Tongue (tissue), 2 donors: ENCODE results near the gene EMCN. TPM values are rescaled to one million over a fixed set of nuclear protein-coding genes. Genes with fewer than 3 reads are reported as not detected.
"Not testable (repeated sequence)": the region's sequence is repeated elsewhere in the genome, so short reads cannot be mapped to it uniquely, and the experiment has no call there.

Experiments used
- DNase-seq: peaks from one replicate; pipeline ENCODE4 v3.0.0-alpha.2; 2015
- total RNA-seq: library from RNA; depleted of rRNA; stranded (reverse); fragments of >200 nt; gene quantifications from one replicate; pipeline ENCODE4 v1.2.3, GENCODE V29; 2014

The EMCN gene
- total RNA-seq, 1 donor from 2014 or later, result 25.1 TPM

GRCh38 chr4:100492129-100492528 is 25.7 kb downstream of the EMCN start:
- DNase-seq, result no peak

DNA sequence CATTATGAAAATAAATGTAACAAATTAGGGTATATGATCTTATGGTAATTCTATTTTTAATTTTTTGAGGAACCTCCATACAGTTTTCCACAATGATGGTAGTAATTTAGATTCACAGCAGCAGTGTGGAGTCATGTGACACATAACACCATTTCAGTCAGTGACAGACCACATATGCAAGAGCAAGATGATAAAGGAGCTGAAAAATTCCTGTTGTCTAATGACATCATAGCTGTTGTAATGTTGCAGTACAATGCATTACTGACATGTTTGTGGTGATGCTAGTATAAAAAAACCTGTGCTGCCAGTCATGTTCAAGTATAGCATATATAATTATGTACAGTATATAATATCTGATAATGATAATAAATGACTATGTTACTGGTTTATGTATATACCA is 28.5 kb downstream of the EMCN start:
- DNase-seq, result no peak

DNA sequence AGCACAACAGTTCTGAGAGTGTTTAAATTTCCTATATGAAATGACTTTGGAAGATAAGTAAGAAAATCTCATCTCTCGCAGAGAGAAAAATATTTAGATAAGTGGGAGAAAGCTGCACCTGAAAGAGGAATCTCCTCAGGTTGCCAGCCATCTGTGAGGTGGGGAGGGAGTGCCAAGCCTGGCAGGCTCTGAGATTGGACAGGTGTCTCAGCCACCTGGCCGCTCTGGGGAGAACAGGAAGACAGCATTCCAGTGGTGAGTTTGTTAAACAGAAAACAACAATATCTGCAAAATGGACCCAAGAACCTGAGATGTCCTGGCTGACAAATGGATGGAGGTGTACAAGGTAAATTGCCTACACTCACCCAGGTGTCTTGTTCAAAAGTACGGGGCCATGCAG is 31.3 kb downstream of the EMCN start:
- DNase-seq, result no peak

- no peak for DNase-seq
These were observed 34.0 kb downstream of the EMCN start for GRCh38 chr4:100483796-100484195.

- no peak for DNase-seq
These were observed 37.9 kb downstream of the EMCN start for GRCh38 chr4:100479971-100480370.

GRCh38 chr4:100469555-100469954 is 48.3 kb downstream of the EMCN start:
- no peak for DNase-seq

GRCh38 chr4:100466501-100466900 is 51.3 kb downstream of the EMCN start:
- no peak for DNase-seq

GRCh38 chr4:100461807-100462605 is 55.8 kb downstream of the EMCN start:
- no peak for DNase-seq

DNA sequence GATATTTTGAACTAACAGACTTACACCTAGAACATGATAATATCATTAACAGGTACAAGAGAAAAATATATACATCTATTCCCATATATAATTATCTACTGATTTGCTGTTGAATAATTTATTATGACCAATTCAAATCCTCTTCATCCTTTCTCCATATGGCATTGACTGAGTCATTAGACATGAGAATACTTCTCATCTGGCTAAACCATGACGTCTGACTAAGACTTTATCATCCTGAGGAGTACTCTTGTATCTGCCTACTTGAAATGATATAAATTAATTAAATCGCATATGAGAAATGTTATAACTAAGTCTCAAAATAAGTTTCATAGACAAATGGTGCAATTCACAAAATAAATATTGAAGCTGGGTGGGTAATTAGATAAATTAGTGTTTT is 67.4 kb downstream of the EMCN start:
- DNase-seq, result no peak

DNA sequence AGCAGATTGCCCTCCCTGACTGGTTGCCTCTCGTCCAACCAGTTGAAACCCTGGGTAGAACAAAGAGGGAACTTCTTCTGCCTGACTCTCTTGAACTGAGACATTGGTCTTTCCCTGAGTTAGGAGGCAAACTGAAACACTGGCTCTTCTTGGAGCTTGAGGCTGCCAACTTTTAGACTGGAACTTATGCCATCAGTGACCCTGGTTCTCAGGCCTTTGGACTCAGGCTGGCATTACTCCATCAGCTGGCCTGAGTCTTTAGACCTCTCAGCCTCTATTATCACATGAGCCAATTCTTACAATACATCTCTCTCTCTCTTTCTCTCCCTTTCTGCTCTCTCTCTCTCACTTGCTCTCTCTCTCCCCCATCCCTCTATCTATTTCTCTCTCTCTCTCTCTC is 86.4 kb downstream of the EMCN start:
- DNase-seq, result no peak

DNA sequence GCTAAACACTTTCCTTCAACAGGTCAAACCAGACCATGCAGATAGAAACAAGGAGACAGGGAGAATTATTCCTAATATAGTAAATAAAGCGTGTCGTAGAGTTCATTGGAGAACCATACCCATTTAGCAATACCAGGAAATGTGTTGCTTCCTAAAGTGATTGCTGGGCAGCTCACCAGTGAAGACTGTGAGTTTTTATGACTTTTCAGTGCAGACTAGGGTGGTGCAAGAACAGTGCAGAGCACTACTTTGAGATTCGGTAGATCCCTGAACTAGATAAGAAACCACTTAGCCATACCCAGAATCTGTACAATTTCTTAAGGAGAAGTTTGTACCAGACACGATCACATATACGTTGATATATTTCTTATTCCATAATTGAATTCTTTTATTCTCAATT is 87.4 kb downstream of the EMCN start:
- no peak for DNase-seq

DNA sequence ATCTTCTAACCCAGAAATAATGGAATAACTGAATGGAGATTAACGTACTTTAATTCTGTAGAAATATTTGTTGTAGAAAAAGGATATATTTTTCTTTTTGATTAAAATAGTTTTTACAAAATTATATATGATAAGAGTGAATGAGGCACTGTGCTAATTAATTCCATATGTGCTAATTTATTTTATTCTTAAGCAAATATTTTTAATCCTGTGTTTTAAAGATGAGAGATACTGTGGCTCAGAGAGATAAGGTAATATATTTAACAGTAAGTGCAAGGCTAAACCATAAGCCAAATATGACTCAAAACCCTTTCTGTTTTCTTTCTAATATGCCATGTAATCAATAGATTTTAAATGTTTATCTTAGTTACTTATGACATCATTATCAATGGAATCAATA is 88.2 kb downstream of the EMCN start:
- DNase-seq, result no peak

DNA sequence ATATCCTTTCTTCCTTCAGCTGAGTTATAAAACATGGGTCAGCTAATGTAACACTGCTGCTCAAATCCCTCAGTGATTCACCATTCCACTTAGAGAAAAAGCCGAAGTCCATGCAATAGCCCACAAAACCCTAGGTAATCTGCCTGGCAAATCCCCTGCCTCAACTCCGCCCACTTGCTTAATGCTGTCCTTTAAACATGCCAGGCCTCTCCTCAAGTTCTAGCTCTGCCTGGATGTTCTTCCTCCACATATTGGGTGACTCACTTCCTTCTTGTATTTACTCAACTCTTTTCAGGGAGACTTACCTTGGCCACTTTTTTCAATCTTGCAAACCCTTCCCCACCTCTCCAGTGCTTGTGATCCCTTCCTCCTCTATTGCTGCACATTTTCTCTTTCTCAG is 89.8 kb downstream of the EMCN start:
- no peak for DNase-seq

- DNase-seq, result no peak
These were observed 93.4 kb downstream of the EMCN start for GRCh38 chr4:100424376-100424775.

DNA sequence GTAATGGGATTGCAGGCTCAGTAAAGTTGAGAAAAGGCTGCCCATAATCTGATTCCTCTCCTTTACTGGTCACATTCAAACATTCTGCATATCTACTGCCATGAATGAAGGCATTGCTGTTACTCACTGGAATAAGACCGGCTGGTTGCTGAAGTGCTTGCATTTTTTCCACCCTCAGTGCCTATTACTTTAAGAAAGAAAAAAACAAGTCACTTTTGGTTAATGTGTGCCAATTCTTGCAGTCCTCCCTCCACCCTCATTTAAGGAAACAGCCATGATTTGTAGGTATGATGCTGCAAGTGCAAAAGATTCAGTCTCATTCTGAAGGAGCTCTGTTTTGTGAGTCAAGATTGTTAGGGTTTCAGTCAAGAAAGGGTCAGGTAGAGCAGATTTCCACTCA is 94.9 kb downstream of the EMCN start:
- DNase-seq, result no peak

- peak; percentile 50 for DNase-seq
These were observed 96.4 kb downstream of the EMCN start for GRCh38 chr4:100421361-100421978.

DNA sequence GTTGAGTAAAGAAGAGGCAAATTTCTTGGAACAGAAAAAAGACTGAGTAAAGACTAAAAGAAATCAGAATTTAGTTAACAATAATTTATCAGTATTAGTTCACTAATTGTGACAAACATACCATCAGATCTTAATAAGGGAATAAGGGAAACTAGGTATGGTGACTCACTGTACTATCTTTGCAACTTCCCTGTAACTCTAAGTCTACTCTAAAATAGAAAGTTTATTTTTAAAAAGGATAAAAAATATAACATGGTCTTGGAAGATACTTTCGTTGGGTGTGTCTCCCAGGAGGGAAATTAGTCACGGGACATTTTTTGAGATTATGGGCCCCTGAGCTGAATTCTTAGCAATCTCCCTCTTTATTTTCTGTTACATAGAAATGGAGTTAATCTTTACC is 97.3 kb downstream of the EMCN start:
- DNase-seq, result no peak

DNA sequence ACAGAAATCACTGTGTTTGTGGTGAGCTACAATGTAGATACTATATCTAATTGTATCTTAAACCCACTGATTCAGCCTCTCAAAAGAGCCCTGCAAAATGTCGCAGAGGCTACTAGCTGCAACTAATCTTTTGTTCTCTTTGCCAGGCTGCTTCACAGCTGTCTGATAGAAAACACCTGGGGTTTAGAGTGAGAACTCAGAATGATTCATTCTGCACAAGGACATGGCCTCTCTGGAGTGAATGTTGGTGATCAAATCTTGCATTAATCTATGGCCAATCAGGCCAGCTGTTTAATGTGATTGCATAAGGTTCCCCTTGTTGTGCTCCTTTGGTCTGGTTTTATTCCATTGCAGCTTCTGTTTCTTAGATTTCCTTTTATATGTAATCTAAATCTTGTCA is 100.3 kb downstream of the EMCN start:
- DNase-seq, result peak; percentile 85

- peak; percentile 45 for DNase-seq
These were observed 103.6 kb downstream of the EMCN start for GRCh38 chr4:100414016-100414790.

- DNase-seq, result no peak
These were observed 126.0 kb downstream of the EMCN start for GRCh38 chr4:100391863-100392262.

GRCh38 chr4:100391086-100391485 is 126.7 kb downstream of the EMCN start:
- DNase-seq, result no peak

- no peak for DNase-seq
These were observed 131.6 kb downstream of the EMCN start for GRCh38 chr4:100386270-100386669.

DNA sequence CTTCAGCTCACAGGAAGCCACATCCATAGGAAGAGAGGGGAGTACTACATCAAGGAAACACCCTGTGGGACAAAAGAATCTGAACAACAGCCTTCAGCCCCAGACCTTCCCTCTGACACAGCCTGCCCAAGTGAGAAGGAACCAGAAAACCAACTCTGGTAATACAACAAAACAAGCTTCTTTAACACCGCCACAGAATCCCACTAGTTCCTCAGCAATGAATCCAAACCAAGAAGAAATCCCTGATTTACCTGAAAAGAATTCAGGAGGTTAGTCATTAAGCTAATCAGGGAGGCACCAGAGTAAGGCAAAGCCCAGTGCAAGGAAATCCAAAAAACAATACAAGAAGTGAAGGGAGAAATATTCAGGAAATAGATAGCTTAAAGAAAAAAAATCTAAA is 137.4 kb downstream of the EMCN start:
- DNase-seq, result not testable (repeated sequence)
